K562 (cell line): ENCODE data around the gene MEGF11. TPM values are rescaled to one million over a fixed set of nuclear protein-coding genes. Genes with fewer than 3 reads are reported as not detected.

Source experiments
- CREB3L1 ChIP-seq: fragments of 450-650 bp; IDR thresholded peaks from 2 replicates; pipeline ENCODE4 v1.6.1; 2014; ENCODE audit warnings: low read depth, mild to moderate bottlenecking, moderate library complexity, borderline replicate concordance
- EGR1 ChIP-seq: fragments of 450-650 bp; conservative IDR thresholded peaks from 2 replicates; pipeline ENCODE4 v1.6.1; 2017; ENCODE audit warnings: mild to moderate bottlenecking
- EWSR1 ChIP-seq: fragments of 450-650 bp; IDR thresholded peaks from 2 replicates; pipeline ENCODE4 v1.6.1; 2018; ENCODE audit warnings: borderline replicate concordance, mild to moderate bottlenecking, low read depth, moderate library complexity; ENCODE audit not compliant: partially characterized antibody
- MTF1 ChIP-seq: fragments of 250-450 bp; sonication (Bioruptor Pico); IDR thresholded peaks from 2 replicates; pipeline ENCODE4 v1.9.0; 2021; ENCODE audit warnings: moderate library complexity, mild to moderate bottlenecking, inconsistent platforms, borderline replicate concordance
- PML ChIP-seq: IDR thresholded peaks from 2 replicates; pipeline ENCODE4 v1.6.1; 2012; ENCODE audit warnings: low read length, inconsistent platforms
- RB1 ChIP-seq: fragments of 450-650 bp; IDR thresholded peaks from 2 replicates; pipeline ENCODE4 v1.6.1; 2017; ENCODE audit warnings: low read depth, mild to moderate bottlenecking
- RFX5 ChIP-seq: IDR thresholded peaks from 2 replicates; pipeline ENCODE4 v1.6.1; 2011; ENCODE audit warnings: low read depth, mild to moderate bottlenecking, improper control_type of control experiment, low read length
- SREBF2 ChIP-seq: sonication (generic); formaldehyde crosslinking; IDR thresholded peaks from 2 replicates; pipeline ENCODE4 v1.4.0; 2020; ENCODE audit warnings: mild to moderate bottlenecking, missing genetic modification reagents
- TCF3 ChIP-seq: sonication (generic); formaldehyde crosslinking; IDR thresholded peaks from 2 replicates; pipeline ENCODE4 v1.4.0; 2020; ENCODE audit warnings: mild to moderate bottlenecking, missing genetic modification reagents
- ZNF253 ChIP-seq: fragments of 250-450 bp; sonication (Bioruptor Pico); conservative IDR thresholded peaks from 2 replicates; pipeline ENCODE4 v1.6.1; 2021; ENCODE audit warnings: mild to moderate bottlenecking
- ZNF436 ChIP-seq: fragments of 250-450, 450-650 bp; sonication (Bioruptor Pico); formaldehyde crosslinking; IDR thresholded peaks from 2 replicates; pipeline ENCODE4 v1.7.0; 2020; ENCODE audit warnings: mild to moderate bottlenecking
- polyA plus RNA-seq, 8 experiments: library from polyadenylated mRNA; depleted of rRNA in 4 of 8; stranded (reverse) in 5 of 8; unstranded in 3 of 8; fragments of >200 nt; fragmentation: Nextera tagmentation in 2 of 8; fragmentation: Illumina TruSeq in 1 of 8; extraction: Ambion mirVana in 2 of 8; extraction: Trizol in 1 of 8; gene quantifications; 2 replicates each; pipeline versions ENCODE4 v1.2.1 to v1.2.3, GENCODE V29; 2011 to 2014; ENCODE audit warnings: inconsistent platforms in 1 of 8, missing spikeins in 1 of 8
- total RNA-seq, 7 experiments: library from RNA; depleted of rRNA in 6 of 7; stranded (reverse); fragments of >200 nt in 6 of 7; fragmentation: Illumina TruSeq in 2 of 7; extraction: Trizol in 2 of 7; gene quantifications; 2 replicates each; pipeline versions ENCODE4 v1.2.1 to v1.2.3, GENCODE V29; 2011 to 2021; ENCODE audit warnings: low replicate concordance in 1 of 7
- TF ChIP-seq, protein P1 (sequence below), 2 experiments: fragments of 450-650 bp; IDR thresholded peaks; 2 replicates each; pipeline ENCODE4 v1.6.1; 2018; ENCODE audit warnings: mild to moderate bottlenecking in 2 of 2, low read depth in 1 of 2; ENCODE audit not compliant: partially characterized antibody in 2 of 2
- TF ChIP-seq, protein P2 (sequence below): fragments of 250-450 bp; sonication (Bioruptor Pico); IDR thresholded peaks from 2 replicates; pipeline ENCODE4 v1.8.0; 2022; ENCODE audit warnings: inconsistent platforms
- TF ChIP-seq, protein P3 (sequence below): sonication (generic); formaldehyde crosslinking; IDR thresholded peaks from 2 replicates; pipeline ENCODE4 v1.8.1; 2022; ENCODE audit warnings: missing genetic modification reagents
- TF ChIP-seq, protein P4 (sequence below): sonication (generic); formaldehyde crosslinking; IDR thresholded peaks from 2 replicates; pipeline ENCODE4 v1.8.0; 2022; ENCODE audit warnings: mild to moderate bottlenecking, missing genetic modification reagents

Gene MEGF11
- total and polyA plus RNA-seq, 9 of the 15 experiments (the other 6 are each of a cell fraction or from before 2014, with no cell fraction given) = 0.06 to 0.23 (median 0.20) TPM; not detected in 6

DNA sequence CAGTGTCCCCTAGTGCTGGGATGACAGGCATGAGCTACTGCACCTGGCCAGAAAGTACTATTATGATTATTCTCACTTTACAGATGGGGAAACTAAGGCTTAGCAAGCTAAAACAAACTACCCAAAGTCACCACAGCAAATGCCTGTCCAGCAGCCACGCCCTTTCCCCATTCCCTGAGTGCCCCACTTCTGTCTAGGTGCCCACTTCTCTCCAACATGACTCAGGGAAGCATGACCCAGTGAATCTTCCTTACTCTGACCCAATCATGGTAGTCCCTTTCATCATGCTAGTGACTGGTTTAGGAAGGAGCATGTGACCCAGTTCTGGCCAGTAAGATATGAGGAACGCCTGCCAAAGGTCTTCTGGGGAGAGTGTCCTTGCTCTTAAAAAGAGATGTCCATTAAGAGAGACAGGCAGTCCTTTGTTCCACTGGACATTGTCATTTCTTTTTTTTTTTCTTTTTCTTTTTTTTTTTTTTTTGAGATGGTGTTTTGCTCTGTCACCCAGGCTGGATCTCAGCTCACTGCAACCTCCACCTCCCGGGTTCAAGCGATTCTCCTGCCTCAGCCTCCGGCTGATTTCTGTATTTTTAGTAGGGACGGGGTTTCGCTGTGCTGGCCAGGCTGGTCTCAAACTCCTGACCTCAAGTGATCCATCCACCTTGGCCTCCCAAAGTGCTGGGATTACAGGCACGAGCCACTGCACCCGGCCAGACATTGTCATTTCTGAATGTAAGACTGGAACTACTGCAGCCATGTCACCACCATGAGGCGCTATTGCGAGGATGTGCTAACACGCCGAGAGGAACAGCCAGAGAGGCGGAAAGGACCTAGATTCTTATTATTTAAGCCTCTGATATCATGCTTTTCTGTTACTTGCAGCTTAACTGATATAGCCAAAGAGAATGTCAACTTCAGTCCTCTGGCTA is 19.8 kb downstream of the MEGF11 start (continued):
- TF ChIP-seq, protein P1, sequence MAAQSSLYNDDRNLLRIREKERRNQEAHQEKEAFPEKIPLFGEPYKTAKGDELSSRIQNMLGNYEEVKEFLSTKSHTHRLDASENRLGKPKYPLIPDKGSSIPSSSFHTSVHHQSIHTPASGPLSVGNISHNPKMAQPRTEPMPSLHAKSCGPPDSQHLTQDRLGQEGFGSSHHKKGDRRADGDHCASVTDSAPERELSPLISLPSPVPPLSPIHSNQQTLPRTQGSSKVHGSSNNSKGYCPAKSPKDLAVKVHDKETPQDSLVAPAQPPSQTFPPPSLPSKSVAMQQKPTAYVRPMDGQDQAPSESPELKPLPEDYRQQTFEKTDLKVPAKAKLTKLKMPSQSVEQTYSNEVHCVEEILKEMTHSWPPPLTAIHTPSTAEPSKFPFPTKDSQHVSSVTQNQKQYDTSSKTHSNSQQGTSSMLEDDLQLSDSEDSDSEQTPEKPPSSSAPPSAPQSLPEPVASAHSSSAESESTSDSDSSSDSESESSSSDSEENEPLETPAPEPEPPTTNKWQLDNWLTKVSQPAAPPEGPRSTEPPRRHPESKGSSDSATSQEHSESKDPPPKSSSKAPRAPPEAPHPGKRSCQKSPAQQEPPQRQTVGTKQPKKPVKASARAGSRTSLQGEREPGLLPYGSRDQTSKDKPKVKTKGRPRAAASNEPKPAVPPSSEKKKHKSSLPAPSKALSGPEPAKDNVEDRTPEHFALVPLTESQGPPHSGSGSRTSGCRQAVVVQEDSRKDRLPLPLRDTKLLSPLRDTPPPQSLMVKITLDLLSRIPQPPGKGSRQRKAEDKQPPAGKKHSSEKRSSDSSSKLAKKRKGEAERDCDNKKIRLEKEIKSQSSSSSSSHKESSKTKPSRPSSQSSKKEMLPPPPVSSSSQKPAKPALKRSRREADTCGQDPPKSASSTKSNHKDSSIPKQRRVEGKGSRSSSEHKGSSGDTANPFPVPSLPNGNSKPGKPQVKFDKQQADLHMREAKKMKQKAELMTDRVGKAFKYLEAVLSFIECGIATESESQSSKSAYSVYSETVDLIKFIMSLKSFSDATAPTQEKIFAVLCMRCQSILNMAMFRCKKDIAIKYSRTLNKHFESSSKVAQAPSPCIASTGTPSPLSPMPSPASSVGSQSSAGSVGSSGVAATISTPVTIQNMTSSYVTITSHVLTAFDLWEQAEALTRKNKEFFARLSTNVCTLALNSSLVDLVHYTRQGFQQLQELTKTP (IDR thresholded peaks at IDR 0.05; ENCODE audit: low read depth in 1 of 2, partially characterized antibody in 2 of 2) = peak in 1 of 2 experiments; percentile 20
- TF ChIP-seq, protein P2, sequence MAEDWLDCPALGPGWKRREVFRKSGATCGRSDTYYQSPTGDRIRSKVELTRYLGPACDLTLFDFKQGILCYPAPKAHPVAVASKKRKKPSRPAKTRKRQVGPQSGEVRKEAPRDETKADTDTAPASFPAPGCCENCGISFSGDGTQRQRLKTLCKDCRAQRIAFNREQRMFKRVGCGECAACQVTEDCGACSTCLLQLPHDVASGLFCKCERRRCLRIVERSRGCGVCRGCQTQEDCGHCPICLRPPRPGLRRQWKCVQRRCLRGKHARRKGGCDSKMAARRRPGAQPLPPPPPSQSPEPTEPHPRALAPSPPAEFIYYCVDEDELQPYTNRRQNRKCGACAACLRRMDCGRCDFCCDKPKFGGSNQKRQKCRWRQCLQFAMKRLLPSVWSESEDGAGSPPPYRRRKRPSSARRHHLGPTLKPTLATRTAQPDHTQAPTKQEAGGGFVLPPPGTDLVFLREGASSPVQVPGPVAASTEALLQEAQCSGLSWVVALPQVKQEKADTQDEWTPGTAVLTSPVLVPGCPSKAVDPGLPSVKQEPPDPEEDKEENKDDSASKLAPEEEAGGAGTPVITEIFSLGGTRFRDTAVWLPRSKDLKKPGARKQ (CRISPR knock-in tag) = no peak
- TF ChIP-seq MTF1 (no peak), CREB3L1 (no peak; the same call in 1 of the 2 replicates), EWSR1 (no peak), ZNF436 (CRISPR knock-in tag) (no peak), PML (no peak), RB1 (no peak), RFX5 (no peak), ZNF253 (CRISPR knock-in tag) (no peak), EGR1 (no peak), TCF3 (CRISPR knock-in tag) (no peak), SREBF2 (CRISPR knock-in tag) (no peak)
- TF ChIP-seq, protein P3, sequence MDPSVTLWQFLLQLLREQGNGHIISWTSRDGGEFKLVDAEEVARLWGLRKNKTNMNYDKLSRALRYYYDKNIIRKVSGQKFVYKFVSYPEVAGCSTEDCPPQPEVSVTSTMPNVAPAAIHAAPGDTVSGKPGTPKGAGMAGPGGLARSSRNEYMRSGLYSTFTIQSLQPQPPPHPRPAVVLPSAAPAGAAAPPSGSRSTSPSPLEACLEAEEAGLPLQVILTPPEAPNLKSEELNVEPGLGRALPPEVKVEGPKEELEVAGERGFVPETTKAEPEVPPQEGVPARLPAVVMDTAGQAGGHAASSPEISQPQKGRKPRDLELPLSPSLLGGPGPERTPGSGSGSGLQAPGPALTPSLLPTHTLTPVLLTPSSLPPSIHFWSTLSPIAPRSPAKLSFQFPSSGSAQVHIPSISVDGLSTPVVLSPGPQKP (CRISPR knock-in tag) = no peak
- TF ChIP-seq, protein P4, sequence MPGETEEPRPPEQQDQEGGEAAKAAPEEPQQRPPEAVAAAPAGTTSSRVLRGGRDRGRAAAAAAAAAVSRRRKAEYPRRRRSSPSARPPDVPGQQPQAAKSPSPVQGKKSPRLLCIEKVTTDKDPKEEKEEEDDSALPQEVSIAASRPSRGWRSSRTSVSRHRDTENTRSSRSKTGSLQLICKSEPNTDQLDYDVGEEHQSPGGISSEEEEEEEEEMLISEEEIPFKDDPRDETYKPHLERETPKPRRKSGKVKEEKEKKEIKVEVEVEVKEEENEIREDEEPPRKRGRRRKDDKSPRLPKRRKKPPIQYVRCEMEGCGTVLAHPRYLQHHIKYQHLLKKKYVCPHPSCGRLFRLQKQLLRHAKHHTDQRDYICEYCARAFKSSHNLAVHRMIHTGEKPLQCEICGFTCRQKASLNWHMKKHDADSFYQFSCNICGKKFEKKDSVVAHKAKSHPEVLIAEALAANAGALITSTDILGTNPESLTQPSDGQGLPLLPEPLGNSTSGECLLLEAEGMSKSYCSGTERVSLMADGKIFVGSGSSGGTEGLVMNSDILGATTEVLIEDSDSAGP (CRISPR knock-in tag) = no peak
